Measurements from ENCODE around the gene BORCS8.

DNA sequence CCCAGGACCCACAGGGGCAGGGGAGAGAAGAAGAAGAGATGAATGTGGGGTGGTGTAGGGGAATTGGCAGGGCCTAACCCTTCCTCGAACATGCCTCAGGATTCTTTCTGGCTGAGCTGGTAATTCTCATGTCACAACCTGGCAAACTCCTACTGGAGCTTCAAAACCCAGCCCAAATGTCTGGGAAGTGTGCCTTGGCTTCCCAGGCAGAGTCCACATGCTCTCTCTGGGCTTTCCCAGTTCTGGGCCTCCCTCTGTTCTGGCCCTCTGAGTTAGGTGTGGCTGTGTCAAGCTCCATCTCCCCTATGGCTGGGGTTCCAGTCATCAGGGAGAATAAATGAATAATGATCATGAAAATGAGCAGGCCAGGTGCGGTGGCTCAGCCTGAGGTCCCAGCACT is 42.5 kb downstream of the BORCS8 start:
- TF ChIP-seq, protein P1, sequence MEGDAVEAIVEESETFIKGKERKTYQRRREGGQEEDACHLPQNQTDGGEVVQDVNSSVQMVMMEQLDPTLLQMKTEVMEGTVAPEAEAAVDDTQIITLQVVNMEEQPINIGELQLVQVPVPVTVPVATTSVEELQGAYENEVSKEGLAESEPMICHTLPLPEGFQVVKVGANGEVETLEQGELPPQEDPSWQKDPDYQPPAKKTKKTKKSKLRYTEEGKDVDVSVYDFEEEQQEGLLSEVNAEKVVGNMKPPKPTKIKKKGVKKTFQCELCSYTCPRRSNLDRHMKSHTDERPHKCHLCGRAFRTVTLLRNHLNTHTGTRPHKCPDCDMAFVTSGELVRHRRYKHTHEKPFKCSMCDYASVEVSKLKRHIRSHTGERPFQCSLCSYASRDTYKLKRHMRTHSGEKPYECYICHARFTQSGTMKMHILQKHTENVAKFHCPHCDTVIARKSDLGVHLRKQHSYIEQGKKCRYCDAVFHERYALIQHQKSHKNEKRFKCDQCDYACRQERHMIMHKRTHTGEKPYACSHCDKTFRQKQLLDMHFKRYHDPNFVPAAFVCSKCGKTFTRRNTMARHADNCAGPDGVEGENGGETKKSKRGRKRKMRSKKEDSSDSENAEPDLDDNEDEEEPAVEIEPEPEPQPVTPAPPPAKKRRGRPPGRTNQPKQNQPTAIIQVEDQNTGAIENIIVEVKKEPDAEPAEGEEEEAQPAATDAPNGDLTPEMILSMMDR (IDR thresholded peaks at IDR 0.05): no peak
- no peak for TF ChIP-seq POLR2AphosphoS5 (IDR thresholded peaks at IDR 0.05)

Data from suprapubic skin (tissue), 3 donors.